ENCODE results near the gene RASEF.

- TF ChIP-seq CTCF (IDR thresholded peaks at IDR 0.05; ENCODE audit: low read length) (no peak), EZH2phosphoT487 (IDR thresholded peaks at IDR 0.05; ENCODE audit: low read length) (no peak), EZH2 (optimal IDR thresholded peaks at IDR 0.05; ENCODE audit: low read depth, low read length) (no peak)
Measured at GRCh38 chr9:82981552-82981951, 81.4 kb downstream of the RASEF start.
